ENCODE data around the gene DNAH14. TPM values are rescaled to one million over a fixed set of nuclear protein-coding genes. Genes with fewer than 3 reads are reported as not detected.
"Not testable (repeated sequence)": the region's sequence is repeated elsewhere in the genome, so short reads cannot be mapped to it uniquely, and the experiment has no call there.

DNAH14 gene
- total RNA-seq, 2 experiments from 2014 or later = 0.27 to 0.34 TPM

GRCh38 chr1:224946349-224946691 lies 16.8 kb downstream of the DNAH14 start:
- H3K4me3 Mint-ChIP-seq; H3K4me1 Mint-ChIP-seq (ENCODE audit: low read depth); H3K4me1 ChIP-seq (ENCODE audit: insufficient read depth, low read length); H3K4me3 ChIP-seq (ENCODE audit: low read length); intact Hi-C loops (cut with DNase I, micrococcal nuclease); H3K27ac Mint-ChIP-seq; H3K36me3 ChIP-seq (ENCODE audit: insufficient read depth, low read length); H3K9me3 ChIP-seq (ENCODE audit: control insufficient read depth in 1 of 2, insufficient read depth in 1 of 2, low read length in 2 of 2); DNase-seq; H3K9me3 Mint-ChIP-seq; ATAC-seq (ENCODE audit: poor library complexity); H3K36me3 Mint-ChIP-seq (ENCODE audit: low read depth); POLR2A ChIA-PET; H3K27me3 Mint-ChIP-seq; H3K27ac ChIP-seq (ENCODE audit: low read depth in 1 of 2, low read length in 2 of 2); H3K27me3 ChIP-seq (ENCODE audit: control insufficient read depth in 1 of 2, insufficient read depth in 2 of 2, low read length in 2 of 2); CTCF ChIA-PET: not testable (repeated sequence)

GRCh38 chr1:224957696-224958095 lies 28.2 kb downstream of the DNAH14 start:
- H3K27ac ChIP-seq (ENCODE audit: low read depth in 1 of 2, low read length in 2 of 2) = no peak overlapping the region
- no peak overlapping the region for H3K4me3 ChIP-seq (ENCODE audit: low read length)
- DNase-seq (no peak), ATAC-seq (ENCODE audit: poor library complexity) (no peak)
- H3K27ac Mint-ChIP-seq = no peak overlapping the region
- no peaks in the 10 kb centered on the region for H3K36me3 Mint-ChIP-seq (ENCODE audit: low read depth)
- no peaks in the 10 kb centered on the region for H3K4me1 Mint-ChIP-seq (ENCODE audit: low read depth)
- H3K36me3 ChIP-seq (ENCODE audit: insufficient read depth, low read length) = no peaks in the 10 kb centered on the region
- no peak for TF ChIP-seq CTCF (IDR thresholded peaks at IDR 0.05)
- no peaks in the 10 kb centered on the region for H3K4me1 ChIP-seq (ENCODE audit: insufficient read depth, low read length)
- H3K27me3 Mint-ChIP-seq = no peaks in the 10 kb centered on the region
- CTCF ChIA-PET = interaction anchor here (0.5 to 1.5 kb wide), 2 partner anchors 16 to 31 kb away, joined by 3 read pairs; no protein-coding TSS in a partner anchor
- no peaks in the 10 kb centered on the region for H3K9me3 ChIP-seq (ENCODE audit: control insufficient read depth in 1 of 2, insufficient read depth in 1 of 2, low read length in 2 of 2)
- H3K4me3 Mint-ChIP-seq = no peak overlapping the region
- H3K9me3 Mint-ChIP-seq = peaks cover under 1% of the 10 kb centered on the region
- POLR2A ChIA-PET = no interaction called here
- intact Hi-C loops (cut with DNase I, micrococcal nuclease) = no loop called here
- H3K27me3 ChIP-seq (ENCODE audit: control insufficient read depth in 1 of 2, insufficient read depth in 2 of 2, low read length in 2 of 2) = no peaks in the 10 kb centered on the region

GRCh38 chr1:224958490-224958889 lies 29.0 kb downstream of the DNAH14 start:
- Mint-ChIP-seq H3K4me3 (no peak overlapping the region), H3K36me3 (ENCODE audit: low read depth) (no peaks in the 10 kb centered on the region), H3K4me1 (ENCODE audit: low read depth) (no peaks in the 10 kb centered on the region), H3K27ac (no peak overlapping the region), H3K9me3 (peaks cover 1% of the 10 kb centered on the region), H3K27me3 (no peaks in the 10 kb centered on the region)
- Histone ChIP-seq H3K27ac (ENCODE audit: low read depth in 1 of 2, low read length in 2 of 2) (no peak overlapping the region), H3K27me3 (ENCODE audit: control insufficient read depth in 1 of 2, insufficient read depth in 2 of 2, low read length in 2 of 2) (no peaks in the 10 kb centered on the region), H3K36me3 (ENCODE audit: insufficient read depth, low read length) (no peaks in the 10 kb centered on the region), H3K9me3 (ENCODE audit: control insufficient read depth in 1 of 2, insufficient read depth in 1 of 2, low read length in 2 of 2) (no peaks in the 10 kb centered on the region), H3K4me3 (ENCODE audit: low read length) (no peak overlapping the region), H3K4me1 (ENCODE audit: insufficient read depth, low read length) (no peaks in the 10 kb centered on the region)
- intact Hi-C loops (cut with DNase I, micrococcal nuclease) = no loop called here
- DNase-seq (no peak), ATAC-seq (ENCODE audit: poor library complexity) (no peak)
- CTCF ChIA-PET = interaction anchor here (1.5 kb wide), 1 partner anchor 15 kb away, joined by 3 read pairs; no protein-coding TSS in a partner anchor
- TF ChIP-seq CTCF (IDR thresholded peaks at IDR 0.05) = no peak
- POLR2A ChIA-PET = no interaction called here

GRCh38 chr1:224959115-224959514 lies 29.6 kb downstream of the DNAH14 start:
- no peak overlapping the region for H3K27ac ChIP-seq (ENCODE audit: low read depth in 1 of 2, low read length in 2 of 2)
- no peak overlapping the region for H3K4me3 ChIP-seq (ENCODE audit: low read length)
- no peaks in the 10 kb centered on the region for H3K27me3 Mint-ChIP-seq
- intact Hi-C loops (cut with DNase I, micrococcal nuclease) = no loop called here
- no peak overlapping the region for H3K4me3 Mint-ChIP-seq
- peaks cover 1% of the 10 kb centered on the region for H3K9me3 Mint-ChIP-seq
- DNase-seq = no peak
- no peak for TF ChIP-seq CTCF (IDR thresholded peaks at IDR 0.05)
- POLR2A ChIA-PET = no interaction called here
- H3K36me3 ChIP-seq (ENCODE audit: insufficient read depth, low read length) = no peaks in the 10 kb centered on the region
- CTCF ChIA-PET = interaction anchor here (1.5 kb wide), 1 partner anchor 15 kb away, joined by 3 read pairs; no protein-coding TSS in a partner anchor
- no peaks in the 10 kb centered on the region for H3K36me3 Mint-ChIP-seq (ENCODE audit: low read depth)
- H3K27ac Mint-ChIP-seq = no peak overlapping the region
- no peaks in the 10 kb centered on the region for H3K4me1 ChIP-seq (ENCODE audit: insufficient read depth, low read length)
- no peaks in the 10 kb centered on the region for H3K27me3 ChIP-seq (ENCODE audit: control insufficient read depth in 1 of 2, insufficient read depth in 2 of 2, low read length in 2 of 2)
- no peaks in the 10 kb centered on the region for H3K4me1 Mint-ChIP-seq (ENCODE audit: low read depth)
- no peaks in the 10 kb centered on the region for H3K9me3 ChIP-seq (ENCODE audit: control insufficient read depth in 1 of 2, insufficient read depth in 1 of 2, low read length in 2 of 2)
- ATAC-seq (ENCODE audit: poor library complexity) = no peak

All from CD4-positive, alpha-beta T cell (primary cell).